Liver (tissue), 9 donors: ENCODE measurements around the gene ACOXL. TPM values are rescaled to one million over a fixed set of nuclear protein-coding genes. Genes with fewer than 3 reads are reported as not detected.

Experiments used
- DNase-seq: peaks from one replicate; pipeline ENCODE4 v3.0.0-alpha.2; 2017; ENCODE audit warnings: low spot score
- H3K27ac ChIP-seq, 2 donors: one replicate each; pipeline ENCODE4 v1.7.0; 2013; ENCODE audit warnings: inconsistent platforms in 2 of 2, low read length in 2 of 2, control low read depth in 1 of 2, low read depth in 1 of 2, mild to moderate bottlenecking in 1 of 2
- H3K27me3 ChIP-seq, 4 donors: one replicate each; pipeline versions ENCODE4 v1.6.1 to v1.7.0; 2013; ENCODE audit warnings: low read length in 3 of 4, inconsistent platforms in 1 of 4, mild to moderate bottlenecking in 1 of 4, moderate library complexity in 1 of 4; ENCODE audit not compliant: control insufficient read depth in 4 of 4, insufficient read depth in 4 of 4
- H3K36me3 ChIP-seq, 4 donors: one replicate each; pipeline versions ENCODE4 v1.6.1 to v1.7.0; 2013; ENCODE audit warnings: low read length in 3 of 4, mild to moderate bottlenecking in 3 of 4, low read depth in 1 of 4, moderate library complexity in 1 of 4; ENCODE audit not compliant: control insufficient read depth in 4 of 4, insufficient read depth in 3 of 4
- H3K4me1 ChIP-seq, 4 donors: one replicate each; pipeline versions ENCODE4 v1.6.1 to v1.7.0; 2013; ENCODE audit warnings: low read length in 3 of 4, mild to moderate bottlenecking in 3 of 4, moderate library complexity in 1 of 4; ENCODE audit not compliant: control insufficient read depth in 4 of 4, insufficient read depth in 4 of 4
- H3K4me3 ChIP-seq, 3 donors: one replicate each; pipeline versions ENCODE4 v1.6.1 to v1.7.0; 2013; ENCODE audit warnings: low read length in 3 of 3, control low read depth in 1 of 3, low read depth in 1 of 3, mild to moderate bottlenecking in 1 of 3
- H3K9ac ChIP-seq, 2 donors: one replicate each; pipeline ENCODE4 v1.7.0; 2013; ENCODE audit warnings: low read length in 2 of 2, mild to moderate bottlenecking in 2 of 2, moderate library complexity in 2 of 2, control low read depth in 1 of 2, low read depth in 1 of 2
- H3K9me3 ChIP-seq, 4 donors: one replicate each; pipeline versions ENCODE4 v1.6.1 to v1.7.0; 2013; ENCODE audit warnings: low read length in 3 of 4; ENCODE audit not compliant: control insufficient read depth in 4 of 4
- CTCF ChIP-seq: fragments of 150-350 bp; IDR thresholded peaks from 2 replicates; pipeline ENCODE4 v1.5.1; 2017; ENCODE audit warnings: improper control_type of control experiment, low read depth, low read length; ENCODE audit not compliant: missing input control
- EGR1 ChIP-seq, 2 donors: IDR thresholded peaks; 2 replicates each; pipeline ENCODE4 v1.6.1; 2016 to 2018; ENCODE audit warnings: antibody characterized with exemption in 2 of 2, low read depth in 2 of 2
- FOXA1 ChIP-seq: IDR thresholded peaks from 2 replicates; pipeline ENCODE4 v1.6.1; 2016; ENCODE audit warnings: antibody characterized with exemption
- FOXA2 ChIP-seq: IDR thresholded peaks from 2 replicates; pipeline ENCODE4 v1.6.1; 2016; ENCODE audit warnings: antibody characterized with exemption
- GABPA ChIP-seq, 2 donors: IDR thresholded peaks in 1 of 2; conservative IDR thresholded peaks in 1 of 2; 2 replicates each; pipeline ENCODE4 v1.6.1; 2016; ENCODE audit warnings: antibody characterized with exemption in 2 of 2, mild to moderate bottlenecking in 1 of 2, moderate library complexity in 1 of 2
- HNF4A ChIP-seq, 2 donors: conservative IDR thresholded peaks; 2 replicates each; pipeline ENCODE4 v1.6.1; 2016; ENCODE audit warnings: antibody characterized with exemption in 2 of 2, mild to moderate bottlenecking in 2 of 2
- HNF4G ChIP-seq: IDR thresholded peaks from 2 replicates; pipeline ENCODE4 v1.6.1; 2016; ENCODE audit warnings: antibody characterized with exemption
- JUND ChIP-seq, 2 donors: IDR thresholded peaks; 2 replicates each; pipeline ENCODE4 v1.6.1; 2016; ENCODE audit warnings: antibody characterized with exemption in 2 of 2
- MAX ChIP-seq: IDR thresholded peaks from 2 replicates; pipeline ENCODE4 v1.6.1; 2016; ENCODE audit warnings: antibody characterized with exemption
- NR2F2 ChIP-seq: IDR thresholded peaks from 2 replicates; pipeline ENCODE4 v1.6.1; 2016; ENCODE audit warnings: antibody characterized with exemption
- RAD21 ChIP-seq, 2 donors: IDR thresholded peaks; 2 replicates each; pipeline ENCODE4 v1.6.1; 2016; ENCODE audit warnings: antibody characterized with exemption in 2 of 2, mild to moderate bottlenecking in 2 of 2
- RXRA ChIP-seq, 2 donors: IDR thresholded peaks; 2 replicates each; pipeline ENCODE4 v1.6.1; 2017 to 2018; ENCODE audit warnings: antibody characterized with exemption in 2 of 2, mild to moderate bottlenecking in 1 of 2
- SP1 ChIP-seq: IDR thresholded peaks from 2 replicates; pipeline ENCODE4 v1.6.1; 2018; ENCODE audit warnings: antibody characterized with exemption, mild to moderate bottlenecking
- TAF1 ChIP-seq: conservative IDR thresholded peaks from 2 replicates; pipeline ENCODE4 v1.6.1; 2016; ENCODE audit warnings: antibody characterized with exemption, mild to moderate bottlenecking
- ZBTB33 ChIP-seq: IDR thresholded peaks from 2 replicates; pipeline ENCODE4 v1.6.1; 2016; ENCODE audit warnings: antibody characterized with exemption
- WGBS: extraction: QIAGEN DNeasy Blood & Tissue Kit; methylation state at CpG from one replicate; pipeline ENCODE4 v1.1.7; 2013; 5-methylcytosine and 5-hydroxymethylcytosine counted together
- polyA plus RNA-seq, 2 donors: library from polyadenylated mRNA; stranded (reverse) in 1 of 2; unstranded in 1 of 2; fragments of 200-250 nt in 1 of 2; fragments of >200 nt in 1 of 2; fragmentation: Nextera tagmentation in 1 of 2; extraction: Ambion mirVana in 1 of 2; gene quantifications; one replicate each; pipeline versions ENCODE4 v1.2.1 to v1.2.3, GENCODE V29; 2013 to 2015
- total RNA-seq, 2 donors: library from RNA; depleted of rRNA; stranded (reverse); fragments of >200 nt; gene quantifications; one replicate each; pipeline ENCODE4 v1.2.3, GENCODE V29; 2014
- TF ChIP-seq, protein P1 (sequence below): IDR thresholded peaks from 2 replicates; pipeline ENCODE4 v1.6.1; 2016; ENCODE audit warnings: antibody characterized with exemption
- donor health status: healthy.
- donor health status: healthy.
- donor health status: healthy.
- donor health status: healthy.
- donor health status: healthy.

Gene ACOXL
- total and polyA plus RNA-seq, 4 donors: 0.07 TPM; not detected in 3

- DNase-seq: no peak
- Histone ChIP-seq H3K9ac (no peak overlapping the region), H3K4me3 (no peak overlapping the region), H3K27ac (no peak overlapping the region), H3K9me3 (no peaks in the 10 kb centered on the region), H3K4me1 (no peaks in the 10 kb centered on the region), H3K27me3 (no peaks in the 10 kb centered on the region), H3K36me3 (no peaks in the 10 kb centered on the region)
- no peak for TF ChIP-seq CTCF
- no peak for TF ChIP-seq MAX
- 25% methylated on average over 1 of the region's 1 CpG for WGBS
Observed at GRCh38 chr2:110708455-110708854, 23.9 kb upstream of the ACOXL start.

DNA sequence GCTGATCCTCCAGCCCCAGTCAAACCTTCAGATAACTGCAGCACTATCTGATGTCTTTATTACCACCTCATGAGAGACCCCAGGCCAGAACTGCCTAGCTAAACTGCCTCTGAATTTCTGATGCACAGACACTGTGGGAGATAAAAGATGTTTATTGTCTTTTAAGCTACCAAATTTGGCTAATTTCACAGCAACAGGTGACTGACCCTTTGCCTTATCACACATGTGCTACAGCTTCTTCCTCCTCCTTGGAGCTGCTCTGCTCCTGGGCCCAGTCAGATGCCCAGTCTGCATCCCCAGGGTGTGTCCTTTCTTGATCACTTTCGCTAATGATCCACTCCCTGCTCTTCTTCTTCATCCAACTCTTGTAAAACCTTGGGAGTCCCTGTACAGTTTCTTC, 19.6 kb upstream of the ACOXL start:
- TF ChIP-seq SP1 (no peak), TAF1 (no peak), RAD21 (IDR thresholded peaks at IDR 0.05) (no peak), JUND (IDR thresholded peaks at IDR 0.05) (no peak), HNF4G (no peak), RXRA (IDR thresholded peaks at IDR 0.05) (no peak), MAX (no peak), HNF4A (conservative IDR thresholded peaks at IDR 0.05) (no peak), FOXA2 (no peak), GABPA (IDR thresholded peaks at IDR 0.05 in 1 of 2, conservative IDR thresholded peaks at IDR 0.05 in 1 of 2) (no peak), NR2F2 (no peak), CTCF (no peak)
- no peak for DNase-seq
- no peaks in the 10 kb centered on the region for H3K9me3 ChIP-seq
- H3K27me3 ChIP-seq: no peaks in the 10 kb centered on the region
- WGBS: 91% methylated on average over 1 of the region's 1 CpG
- no peak overlapping the region for H3K4me3 ChIP-seq
- peaks cover 0 to 8% (median 5%) of the 10 kb centered on the region in 4 donors for H3K4me1 ChIP-seq
- no peak overlapping the region for H3K27ac ChIP-seq
- no peaks in the 10 kb centered on the region for H3K36me3 ChIP-seq
- H3K9ac ChIP-seq: no peak overlapping the region

DNA sequence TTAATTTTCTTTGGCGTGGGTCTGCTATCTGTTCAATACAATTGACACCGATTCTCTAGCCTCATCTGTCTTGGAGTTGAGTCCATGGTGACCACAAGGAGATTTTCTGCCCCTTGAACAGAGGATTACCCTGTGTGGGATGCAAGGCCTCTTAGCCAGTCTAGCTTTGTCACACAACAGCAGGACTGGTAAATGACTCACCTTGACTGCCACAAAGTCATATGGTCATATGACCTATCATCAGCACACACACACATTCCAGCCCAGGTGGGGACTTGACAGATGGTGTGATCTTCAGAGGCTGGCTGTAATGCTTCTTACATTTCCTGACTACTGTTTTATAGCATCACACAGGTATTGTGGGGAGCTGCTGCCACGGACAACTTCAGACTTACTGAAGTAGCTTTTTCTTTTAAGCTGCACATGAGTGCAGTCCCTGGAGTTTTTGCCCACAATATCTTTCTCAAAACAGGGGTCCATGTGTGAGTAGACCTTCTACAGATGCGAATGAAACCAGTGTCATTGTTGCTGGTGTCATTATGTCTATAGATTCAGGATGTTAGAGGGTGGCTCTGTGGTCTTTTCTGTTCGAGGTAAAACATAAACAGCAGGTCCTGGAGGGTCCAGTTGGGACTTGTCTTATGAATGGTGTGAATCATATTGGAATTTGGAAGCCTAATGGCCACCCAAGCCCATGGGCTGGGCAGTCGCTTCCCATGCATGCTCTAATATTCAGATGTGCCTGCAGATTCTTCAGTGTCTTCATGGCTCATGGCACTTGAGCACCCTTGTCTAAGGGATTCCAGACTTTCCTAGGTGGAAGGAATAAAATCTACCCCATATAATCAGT, 18.6 kb upstream of the ACOXL start:
- H3K27me3 ChIP-seq: no peaks in the 10 kb centered on the region

More for the DNA sequence above, 18.6 kb upstream of the ACOXL start:
- H3K9me3 ChIP-seq: no peaks in the 10 kb centered on the region
- H3K27ac ChIP-seq: no peak overlapping the region
- TF ChIP-seq FOXA1 (no peak), ZBTB33 (no peak), EGR1 (IDR thresholded peaks at IDR 0.05; ENCODE audit: low read depth in 2 of 2) (no peak), MAX (no peak), HNF4A (conservative IDR thresholded peaks at IDR 0.05) (no peak), NR2F2 (no peak), RXRA (IDR thresholded peaks at IDR 0.05) (no peak), TAF1 (no peak), FOXA2 (no peak), HNF4G (no peak), JUND (IDR thresholded peaks at IDR 0.05) (no peak), SP1 (no peak)
- TF ChIP-seq, protein P1, sequence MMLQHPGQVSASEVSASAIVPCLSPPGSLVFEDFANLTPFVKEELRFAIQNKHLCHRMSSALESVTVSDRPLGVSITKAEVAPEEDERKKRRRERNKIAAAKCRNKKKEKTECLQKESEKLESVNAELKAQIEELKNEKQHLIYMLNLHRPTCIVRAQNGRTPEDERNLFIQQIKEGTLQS: no peak
- no peak overlapping the region for H3K9ac ChIP-seq
- H3K4me1 ChIP-seq: peaks cover 0 to 12% (median 5%) of the 10 kb centered on the region in 4 donors
- no peak overlapping the region for H3K4me3 ChIP-seq
- no peaks in the 10 kb centered on the region for H3K36me3 ChIP-seq
- no peak for DNase-seq
- WGBS: 84% methylated on average over 6 of the region's 6 CpGs
